ENCODE measurements around the gene ANKAR. TPM values are rescaled to one million over a fixed set of nuclear protein-coding genes. Genes with fewer than 3 reads are reported as not detected.
"Not testable (repeated sequence)": the region's sequence is repeated elsewhere in the genome, so short reads cannot be mapped to it uniquely, and the experiment has no call there.

The ANKAR gene
- polyA plus RNA-seq, 6 donors from 2014 or later = 12.6 to 30.9 (median 17.3) TPM

GRCh38 chr2:189669913-189670312 lies 4.6 kb upstream of the ANKAR start:
- no peak overlapping the region for H3K4me3 Mint-ChIP-seq
- peaks cover 14 to 15% (median 14%) of the 10 kb centered on the region in 3 donors for H3K4me1 Mint-ChIP-seq
- no peak overlapping the region for H3K27ac Mint-ChIP-seq

GRCh38 chr2:189673661-189674373 lies 653 bp upstream of the ANKAR start:
- peak overlapping the region in 5 of 6 donors; percentile 38 to 96 (median 89) for H3K27ac Mint-ChIP-seq
- DNase-seq (no peak), ATAC-seq (ENCODE audit: low read depth in 2 of 2) (peak; percentile 8 to 13)
- peaks cover 23 to 36% (median 28%) of the 10 kb centered on the region in 3 donors for H3K4me1 Mint-ChIP-seq
- H3K9me3 Mint-ChIP-seq = peaks cover 0 to 9% (median 2%) of the 10 kb centered on the region in 7 donors
- peak overlapping the region; percentile 80 to 96 (median 92) for H3K4me3 Mint-ChIP-seq
- peaks cover 15 to 23% of the 10 kb centered on the region in 2 donors for H3K36me3 Mint-ChIP-seq
- H3K27me3 Mint-ChIP-seq = no peaks in the 10 kb centered on the region

More at GRCh38 chr2:189669913-189670312, 4.6 kb upstream of the ANKAR start:
- ATAC-seq (ENCODE audit: low read depth in 2 of 2) (no peak), DNase-seq (no peak)
- Mint-ChIP-seq H3K9me3 (no peaks in the 10 kb centered on the region), H3K27me3 (no peaks in the 10 kb centered on the region), H3K36me3 (peaks cover 8 to 12% of the 10 kb centered on the region in 2 donors)

- Mint-ChIP-seq H3K9me3 (peaks cover 0 to 9% (median 2%) of the 10 kb centered on the region in 7 donors), H3K27ac (peak overlapping the region in 2 of 6 donors; percentile 19 to 26), H3K4me3 (peak overlapping the region in 1 of 8 donors; percentile 48), H3K27me3 (no peaks in the 10 kb centered on the region), H3K4me1 (peaks cover 42 to 60% (median 43%) of the 10 kb centered on the region in 3 donors), H3K36me3 (peaks cover 11 to 27% of the 10 kb centered on the region in 2 donors)
- no peak for ATAC-seq (ENCODE audit: low read depth in 2 of 2)
- DNase-seq = no peak
Measured at GRCh38 chr2:189676471-189676870, 2.0 kb downstream of the ANKAR start.

GRCh38 chr2:189679226-189679625 lies 4.8 kb downstream of the ANKAR start:
- ATAC-seq (ENCODE audit: low read depth in 2 of 2) (no peak), DNase-seq (no peak)
- Mint-ChIP-seq H3K27ac (peak overlapping the region in 5 of 6 donors; percentile 30 to 91 (median 75)), H3K9me3 (peaks cover 0 to 9% (median 2%) of the 10 kb centered on the region in 7 donors), H3K36me3 (peaks cover 7 to 19% of the 10 kb centered on the region in 2 donors), H3K27me3 (no peaks in the 10 kb centered on the region), H3K4me1 (peaks cover 34 to 52% (median 44%) of the 10 kb centered on the region in 3 donors), H3K4me3 (peak overlapping the region; percentile 18 to 85 (median 58))

- peak overlapping the region in 3 of 8 donors; percentile 14 to 85 (median 61) for H3K4me3 Mint-ChIP-seq
- DNase-seq (no peak), ATAC-seq (ENCODE audit: low read depth in 2 of 2) (no peak)
- H3K27ac Mint-ChIP-seq = peak overlapping the region in 3 of 6 donors; percentile 28 to 75 (median 39)
- no peaks in the 10 kb centered on the region for H3K27me3 Mint-ChIP-seq
- peaks cover 7 to 19% of the 10 kb centered on the region in 2 donors for H3K36me3 Mint-ChIP-seq
- H3K9me3 Mint-ChIP-seq = peaks cover 0 to 9% (median 2%) of the 10 kb centered on the region in 7 donors
- peaks cover 33 to 47% (median 46%) of the 10 kb centered on the region in 3 donors for H3K4me1 Mint-ChIP-seq
Measured at GRCh38 chr2:189681203-189681602, 6.7 kb downstream of the ANKAR start.

- H3K27ac Mint-ChIP-seq = no peak overlapping the region
- H3K9me3 Mint-ChIP-seq = peaks cover 0 to 9% (median 2%) of the 10 kb centered on the region in 7 donors
- peaks cover 33 to 47% (median 46%) of the 10 kb centered on the region in 3 donors for H3K4me1 Mint-ChIP-seq
- no peak for ATAC-seq (ENCODE audit: low read depth in 2 of 2)
- H3K36me3 Mint-ChIP-seq = peaks cover 7 to 19% of the 10 kb centered on the region in 2 donors
- no peak for DNase-seq
- H3K27me3 Mint-ChIP-seq = no peaks in the 10 kb centered on the region
- peak overlapping the region in 1 of 8 donors; percentile 2 for H3K4me3 Mint-ChIP-seq
Measured at GRCh38 chr2:189681903-189682302, 7.4 kb downstream of the ANKAR start.

- H3K27ac Mint-ChIP-seq = peak overlapping the region in 1 of 6 donors; percentile 71
- DNase-seq (no peak), ATAC-seq (ENCODE audit: low read depth in 2 of 2) (no peak)
- H3K9me3 Mint-ChIP-seq = peaks cover 0 to 5% (median under 1%) of the 10 kb centered on the region in 7 donors
- peaks cover under 1 to 9% of the 10 kb centered on the region in 2 donors for H3K36me3 Mint-ChIP-seq
- H3K27me3 Mint-ChIP-seq = no peaks in the 10 kb centered on the region
- peaks cover 26 to 51% (median 41%) of the 10 kb centered on the region in 3 donors for H3K4me1 Mint-ChIP-seq
- peak overlapping the region in 1 of 8 donors; percentile 20 for H3K4me3 Mint-ChIP-seq
Measured at GRCh38 chr2:189683348-189683747, 8.9 kb downstream of the ANKAR start.

- no peaks in the 10 kb centered on the region for H3K9me3 Mint-ChIP-seq
- no peaks in the 10 kb centered on the region for H3K27me3 Mint-ChIP-seq
- peaks cover 0 to 6% of the 10 kb centered on the region in 2 donors for H3K36me3 Mint-ChIP-seq
- peak overlapping the region in 3 of 6 donors; percentile 7 to 53 (median 39) for H3K27ac Mint-ChIP-seq
- H3K4me3 Mint-ChIP-seq = no peak overlapping the region
- peaks cover 21 to 37% (median 30%) of the 10 kb centered on the region in 3 donors for H3K4me1 Mint-ChIP-seq
- no peak for DNase-seq
- ATAC-seq (ENCODE audit: low read depth in 2 of 2) = no peak
Measured at GRCh38 chr2:189684811-189685210, 10.3 kb downstream of the ANKAR start.

GRCh38 chr2:189685540-189686229 lies 11.2 kb downstream of the ANKAR start:
- peaks cover 15 to 29% (median 21%) of the 10 kb centered on the region in 3 donors for H3K4me1 Mint-ChIP-seq
- H3K27ac Mint-ChIP-seq = peak overlapping the region in 3 of 6 donors; percentile 7 to 67 (median 66)
- no peak overlapping the region for H3K4me3 Mint-ChIP-seq
- no peak for DNase-seq
- H3K36me3 Mint-ChIP-seq = peaks cover 0 to 6% of the 10 kb centered on the region in 2 donors
- ATAC-seq (ENCODE audit: low read depth in 2 of 2) = no peak
- no peaks in the 10 kb centered on the region for H3K27me3 Mint-ChIP-seq
- H3K9me3 Mint-ChIP-seq = no peaks in the 10 kb centered on the region

- H3K36me3 Mint-ChIP-seq; DNase-seq; ATAC-seq (ENCODE audit: low read depth in 2 of 2); H3K27me3 Mint-ChIP-seq; H3K4me3 Mint-ChIP-seq; H3K9me3 Mint-ChIP-seq: not testable (repeated sequence)
- peak overlapping the region in 1 of 6 donors; percentile 28 for H3K27ac Mint-ChIP-seq
- H3K4me1 Mint-ChIP-seq = peaks cover 10 to 22% (median 11%) of the 10 kb centered on the region in 3 donors
Measured at GRCh38 chr2:189687796-189688195, 13.3 kb downstream of the ANKAR start.

GRCh38 chr2:189696223-189696622 lies 21.8 kb downstream of the ANKAR start:
- ATAC-seq (ENCODE audit: low read depth in 2 of 2) (no peak), DNase-seq (no peak)
- H3K36me3 Mint-ChIP-seq = peaks cover 0 to 4% of the 10 kb centered on the region in 2 donors
- no peak overlapping the region for H3K4me3 Mint-ChIP-seq
- H3K9me3 Mint-ChIP-seq = no peaks in the 10 kb centered on the region
- H3K4me1 Mint-ChIP-seq = peaks cover 2 to 6% (median 6%) of the 10 kb centered on the region in 3 donors
- H3K27me3 Mint-ChIP-seq = no peaks in the 10 kb centered on the region
- no peak overlapping the region for H3K27ac Mint-ChIP-seq

GRCh38 chr2:189698020-189698887 lies 23.8 kb downstream of the ANKAR start:
- peak; percentile 64 to 75 for ATAC-seq (ENCODE audit: low read depth in 2 of 2)
- H3K36me3 Mint-ChIP-seq = peaks cover 0 to 3% of the 10 kb centered on the region in 2 donors
- peak overlapping the region in 2 of 8 donors; percentile 42 to 57 for H3K4me3 Mint-ChIP-seq
- H3K27me3 Mint-ChIP-seq = no peaks in the 10 kb centered on the region
- no peaks in the 10 kb centered on the region for H3K9me3 Mint-ChIP-seq
- peak overlapping the region in 2 of 6 donors; percentile 14 to 35 for H3K27ac Mint-ChIP-seq
- H3K4me1 Mint-ChIP-seq = peaks cover 2 to 6% (median 6%) of the 10 kb centered on the region in 3 donors
- DNase-seq = peak; percentile 42

Data from naive B cell (primary cell).